Fibroblast of lung (primary cell): ENCODE data around the gene ASIC3. TPM values are rescaled to one million over a fixed set of nuclear protein-coding genes. Genes with fewer than 3 reads are reported as not detected.

Experiments used
- DNase-seq, 2 donors: peaks; one replicate each; pipeline versions ENCODE4 v3.0.0 to v3.0.0-alpha.2; 2010; ENCODE audit warnings: low read depth in 2 of 2
- H2AFZ ChIP-seq: 2 replicates; pipeline ENCODE4 v1.5.1; 2012; ENCODE audit warnings: low read length, control low read depth, inconsistent platforms
- H3K27ac ChIP-seq: 2 replicates; pipeline ENCODE4 v1.5.1; 2011; ENCODE audit warnings: low read length, control low read depth; ENCODE audit not compliant: insufficient read depth
- H3K27me3 ChIP-seq: 2 replicates; pipeline ENCODE4 v1.5.1; 2011; ENCODE audit warnings: mild to moderate bottlenecking, low read length; ENCODE audit not compliant: control insufficient read depth, insufficient read depth
- H3K36me3 ChIP-seq: 2 replicates; pipeline ENCODE4 v1.5.1; 2011; ENCODE audit warnings: low read length; ENCODE audit not compliant: control insufficient read depth, insufficient read depth
- H3K4me1 ChIP-seq: 2 replicates; pipeline ENCODE4 v1.5.1; 2011; ENCODE audit warnings: low read length; ENCODE audit not compliant: control insufficient read depth, insufficient read depth; ENCODE audit errors: extremely low read depth
- H3K4me2 ChIP-seq: 2 replicates; pipeline ENCODE4 v1.5.1; 2011; ENCODE audit warnings: low read length, control low read depth; ENCODE audit not compliant: insufficient read depth; ENCODE audit errors: extremely low read depth
- H3K4me3 ChIP-seq, 4 experiments: fragments of 200-600 bp in 1 of 4; sonication (generic) in 1 of 4; replicated peaks in 1 of 4; 2 replicates each; pipeline ENCODE4 v1.5.1; 2011 to 2016; ENCODE audit warnings: low read length in 4 of 4, low read depth in 3 of 4, mild to moderate bottlenecking in 3 of 4, control low read depth in 2 of 4, inconsistent platforms in 1 of 4, mixed read lengths in 1 of 4; ENCODE audit not compliant: insufficient read depth in 1 of 4; ENCODE audit errors: control extremely low read depth in 1 of 4
- H3K79me2 ChIP-seq: 2 replicates; pipeline ENCODE4 v1.5.1; 2012; ENCODE audit warnings: mild to moderate bottlenecking, low read length, inconsistent platforms; ENCODE audit not compliant: control insufficient read depth, insufficient read depth
- H3K9ac ChIP-seq: 2 replicates; pipeline ENCODE4 v1.5.1; 2011; ENCODE audit warnings: mild to moderate bottlenecking, low read length, control low read depth; ENCODE audit not compliant: insufficient read depth
- H3K9me3 ChIP-seq: 2 replicates; pipeline ENCODE4 v1.5.1; 2012; ENCODE audit warnings: low read depth, low read length; ENCODE audit not compliant: control insufficient read depth, insufficient read depth
- H4K20me1 ChIP-seq: 2 replicates; pipeline ENCODE4 v1.5.1; 2011; ENCODE audit warnings: low read length; ENCODE audit not compliant: control insufficient read depth, insufficient read depth; ENCODE audit errors: extremely low read depth
- CTCF ChIP-seq, 2 donors: IDR thresholded peaks in 1 of 2; conservative IDR thresholded peaks in 1 of 2; 1 replicate in 1 of 2; 2 replicates in 1 of 2; pipeline ENCODE4 v1.5.1; 2011 to 2012; ENCODE audit warnings: low read length in 2 of 2, control low read depth in 1 of 2, inconsistent platforms in 1 of 2, low read depth in 1 of 2, mild to moderate bottlenecking in 1 of 2
- EZH2 ChIP-seq: IDR thresholded peaks from 2 replicates; pipeline ENCODE4 v1.5.1; 2012; ENCODE audit warnings: low read length, control low read depth, mild to moderate bottlenecking; ENCODE audit errors: missing control alignments
- polyA plus RNA-seq, 2 donors: library from polyadenylated mRNA; depleted of rRNA in 1 of 2; stranded (reverse) in 1 of 2; unstranded in 1 of 2; fragments of >200 nt; gene quantifications; 2 replicates each; pipeline ENCODE4 v1.2.1, GENCODE V29; 2011 to 2012; ENCODE audit warnings: missing spikeins in 1 of 2
- total RNA-seq: library from RNA; depleted of rRNA; stranded (reverse); fragments of >200 nt; gene quantifications from 2 replicates; pipeline ENCODE4 v1.2.1, GENCODE V29; 2014

The ASIC3 gene
- total and polyA plus RNA-seq, 2 donors (not counting 1 experiment from before 2014, with no cell fraction given) = 0.07 to 0.17 TPM

GRCh38 chr7:151056666-151057505, 8.6 kb downstream of the ASIC3 start:
- Histone ChIP-seq H3K4me2 (peak overlapping the region; percentile 85), H3K27me3 (no peaks in the 10 kb centered on the region), H3K79me2 (peaks cover 21% of the 10 kb centered on the region), H4K20me1 (no peaks in the 10 kb centered on the region), H2AFZ (no peak overlapping the region), H3K4me3 (peak overlapping the region; percentile 61 to 89 (median 78)), H3K4me1 (peaks cover 17% of the 10 kb centered on the region), H3K9me3 (no peaks in the 10 kb centered on the region), H3K27ac (no peak overlapping the region), H3K9ac (no peak overlapping the region), H3K36me3 (no peaks in the 10 kb centered on the region)
- TF ChIP-seq EZH2 (no peak), CTCF (conservative IDR thresholded peaks at IDR 0.05 in 1 of 2, IDR thresholded peaks at IDR 0.05 in 1 of 2; ENCODE audit: low read depth in 1 of 2, low read length in 2 of 2) (no peak)
- no peak for DNase-seq

DNA sequence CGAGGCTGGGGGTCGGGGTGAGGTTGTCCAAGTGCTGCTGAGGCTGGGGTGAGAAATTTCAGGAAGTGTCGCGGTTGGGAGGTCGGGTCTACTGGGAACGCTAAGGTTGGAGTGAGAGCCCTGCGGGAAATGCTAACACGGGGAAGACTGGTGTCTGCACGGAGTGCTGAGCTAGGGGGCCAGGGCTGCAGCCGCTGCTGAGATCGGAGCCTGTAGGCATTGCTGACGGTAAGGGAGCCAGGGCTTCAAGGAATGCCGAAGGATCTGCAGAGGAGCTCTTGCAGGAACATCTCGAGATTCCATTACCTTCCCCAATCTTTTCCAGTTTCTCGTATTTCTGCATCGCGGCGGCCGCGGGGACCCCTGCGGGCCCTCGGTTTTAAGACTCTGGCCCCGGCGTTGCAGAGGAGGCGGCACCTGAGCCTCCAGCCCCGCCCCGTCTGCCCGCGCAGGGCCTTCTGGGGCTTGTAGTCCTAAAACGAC, 9.2 kb downstream of the ASIC3 start, which contains the start of gene CDK5:
TSS of gene CDK5 (minus strand) at position 392 of the 483 bp plus-strand sequence. CDS start at position 343, 49 bp downstream.
- H3K36me3 ChIP-seq = peaks cover 1% of the 10 kb centered on the region
- no peaks in the 10 kb centered on the region for H3K27me3 ChIP-seq
- no peaks in the 10 kb centered on the region for H3K9me3 ChIP-seq
- peak within 1 kb of the TSS; percentile 61 for H2AFZ ChIP-seq
- H4K20me1 ChIP-seq = no peaks in the 10 kb centered on the region
- peak within 1 kb of the TSS; percentile 93 for H3K27ac ChIP-seq
- peak within 1 kb of the TSS; percentile 61 to 89 (median 78) for H3K4me3 ChIP-seq
- H3K4me2 ChIP-seq = peak within 1 kb of the TSS; percentile 85
- peaks cover 21% of the 10 kb centered on the region for H3K4me1 ChIP-seq
- peaks cover 26% of the 10 kb centered on the region for H3K79me2 ChIP-seq
- peak within 1 kb of the TSS; percentile 54 for H3K9ac ChIP-seq
- no peak for TF ChIP-seq CTCF (conservative IDR thresholded peaks at IDR 0.05 in 1 of 2, IDR thresholded peaks at IDR 0.05 in 1 of 2; ENCODE audit: low read depth in 1 of 2, low read length in 2 of 2)
- no peak for TF ChIP-seq EZH2
- DNase-seq = no peak

DNA sequence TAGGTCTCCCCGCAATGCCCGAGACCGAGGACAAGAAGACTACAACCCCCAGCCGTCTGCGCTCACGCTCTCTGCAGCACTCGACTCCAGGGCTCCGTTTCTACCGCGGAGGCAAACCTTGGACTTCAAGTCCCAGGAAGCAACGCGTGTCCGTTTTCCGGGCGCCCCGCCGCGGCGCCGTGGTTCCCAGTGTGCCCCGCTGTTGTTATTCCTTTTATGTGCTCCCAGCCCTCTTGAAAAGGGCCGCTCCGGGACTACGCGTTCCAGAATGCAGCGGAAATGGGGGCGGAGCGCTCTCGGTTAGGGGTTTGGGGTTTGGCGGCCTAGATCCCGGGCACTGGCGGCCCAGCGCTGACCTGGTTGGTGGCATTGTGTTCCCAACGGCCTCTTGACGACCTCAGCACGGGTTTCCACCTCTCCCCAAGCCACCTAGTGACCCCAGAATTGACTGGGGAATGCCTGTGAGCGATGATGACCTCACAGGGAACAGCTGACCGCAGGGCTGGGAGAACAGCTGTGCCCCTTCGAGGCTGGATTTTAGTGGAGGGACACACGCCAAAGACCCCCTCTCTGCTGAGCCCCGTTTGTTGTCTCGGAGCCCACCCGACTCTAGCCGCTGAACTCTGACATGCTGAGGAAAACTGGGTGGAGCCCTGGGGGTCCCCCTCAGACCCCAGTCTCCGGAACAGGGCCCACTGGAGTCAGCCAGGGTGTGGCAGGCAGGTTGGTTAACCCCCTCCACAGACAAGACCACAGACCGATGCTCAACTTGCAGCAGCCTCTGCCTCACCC, 9.9 kb downstream of the ASIC3 start:
- Histone ChIP-seq H3K4me3 (peak overlapping the region; percentile 34 to 89 (median 58)), H3K4me2 (peak overlapping the region; percentile 71), H2AFZ (peak overlapping the region; percentile 28), H3K27me3 (no peaks in the 10 kb centered on the region), H3K4me1 (peaks cover 23% of the 10 kb centered on the region), H3K79me2 (peaks cover 30% of the 10 kb centered on the region), H3K36me3 (peaks cover 1% of the 10 kb centered on the region), H3K9me3 (no peaks in the 10 kb centered on the region), H3K9ac (peak overlapping the region; percentile 54), H4K20me1 (no peaks in the 10 kb centered on the region), H3K27ac (peak overlapping the region; percentile 93)
- TF ChIP-seq EZH2 (no peak), CTCF (conservative IDR thresholded peaks at IDR 0.05 in 1 of 2, IDR thresholded peaks at IDR 0.05 in 1 of 2; ENCODE audit: low read depth in 1 of 2, low read length in 2 of 2) (peak in 1 of 2 donors; percentile 0)
- peak; percentile 100 for DNase-seq
